Measurements from ENCODE around the gene FEZF1. TPM values are rescaled to one million over a fixed set of nuclear protein-coding genes. Genes with fewer than 3 reads are reported as not detected.

Gene FEZF1
- total and polyA plus RNA-seq, 4 donors = not detected

DNA sequence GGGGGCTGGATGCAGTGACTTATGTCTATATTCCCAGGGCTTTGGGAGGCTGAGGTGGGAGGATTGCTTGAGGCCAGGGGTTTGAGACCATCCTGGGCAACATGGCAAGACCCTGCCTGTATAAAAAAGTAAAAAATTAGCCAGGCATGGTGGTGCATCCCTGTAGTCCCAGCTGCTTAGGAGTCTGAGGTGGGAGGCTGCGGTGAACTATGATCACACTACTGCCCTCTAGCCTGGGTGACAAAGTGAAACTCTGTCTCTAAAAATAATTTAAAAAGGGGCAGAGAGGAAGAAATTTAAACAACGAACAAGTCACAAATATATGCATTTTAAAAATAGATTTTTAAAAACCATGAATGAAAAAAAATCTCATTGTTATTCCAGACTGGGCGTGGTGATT lies 46.2 kb upstream of the FEZF1 start:
- H3K27me3 ChIP-seq (ENCODE audit: control insufficient read depth in 4 of 4, insufficient read depth in 4 of 4, low read length in 3 of 4) = no peaks in the 10 kb centered on the region
- DNase-seq (ENCODE audit: low spot score) = no peak
- H3K9me3 ChIP-seq (ENCODE audit: control insufficient read depth in 4 of 4, low read length in 3 of 4) = no peaks in the 10 kb centered on the region
- TF ChIP-seq JUND (IDR thresholded peaks at IDR 0.05) (no peak), SP1 (IDR thresholded peaks at IDR 0.05) (no peak), FOXA2 (IDR thresholded peaks at IDR 0.05) (no peak), RXRA (IDR thresholded peaks at IDR 0.05) (no peak), GABPA (IDR thresholded peaks at IDR 0.05 in 1 of 2, conservative IDR thresholded peaks at IDR 0.05 in 1 of 2) (no peak)
- H3K36me3 ChIP-seq (ENCODE audit: control insufficient read depth in 4 of 4, insufficient read depth in 3 of 4, low read depth in 1 of 4, low read length in 3 of 4) = no peaks in the 10 kb centered on the region
- no peak overlapping the region for H3K27ac ChIP-seq (ENCODE audit: low read depth in 1 of 2, low read length in 2 of 2)
- 87% methylated on average over 3 of the region's 3 CpGs for WGBS
- no peaks in the 10 kb centered on the region for H3K4me1 ChIP-seq (ENCODE audit: control insufficient read depth in 4 of 4, insufficient read depth in 4 of 4, low read length in 3 of 4)
- H3K4me3 ChIP-seq (ENCODE audit: low read depth in 1 of 3, low read length in 3 of 3) = no peak overlapping the region
- H3K9ac ChIP-seq (ENCODE audit: low read depth in 1 of 2, low read length in 2 of 2) = no peak overlapping the region

DNA sequence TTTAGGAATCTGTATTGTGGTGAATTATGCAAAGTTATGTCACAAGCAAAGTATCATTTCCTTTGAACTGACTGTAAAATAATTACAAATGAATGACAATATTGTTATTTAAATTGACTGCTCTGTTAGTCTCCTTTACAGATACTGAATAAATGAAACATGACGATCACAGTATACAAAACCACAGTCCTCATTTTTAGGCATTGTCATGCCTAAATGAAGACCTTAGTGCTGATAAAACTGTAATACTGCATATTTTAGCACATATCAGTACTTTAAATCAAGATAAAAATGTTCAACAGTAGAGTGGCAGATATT lies 39.7 kb upstream of the FEZF1 start:
- no peaks in the 10 kb centered on the region for H3K4me1 ChIP-seq (ENCODE audit: control insufficient read depth in 4 of 4, insufficient read depth in 4 of 4, low read length in 3 of 4)
- no peak overlapping the region for H3K27ac ChIP-seq (ENCODE audit: low read depth in 1 of 2, low read length in 2 of 2)
- no peaks in the 10 kb centered on the region for H3K27me3 ChIP-seq (ENCODE audit: control insufficient read depth in 4 of 4, insufficient read depth in 4 of 4, low read length in 3 of 4)
- H3K9ac ChIP-seq (ENCODE audit: low read depth in 1 of 2, low read length in 2 of 2) = no peak overlapping the region
- TF ChIP-seq JUND (IDR thresholded peaks at IDR 0.05) (no peak), SP1 (IDR thresholded peaks at IDR 0.05) (no peak), RXRA (IDR thresholded peaks at IDR 0.05) (no peak), TAF1 (conservative IDR thresholded peaks at IDR 0.05) (no peak), FOXA2 (IDR thresholded peaks at IDR 0.05) (no peak), EGR1 (IDR thresholded peaks at IDR 0.05; ENCODE audit: low read depth in 2 of 2) (no peak), FOXA1 (IDR thresholded peaks at IDR 0.05) (no peak), RAD21 (IDR thresholded peaks at IDR 0.05) (no peak), NR2F2 (IDR thresholded peaks at IDR 0.05) (no peak), GABPA (IDR thresholded peaks at IDR 0.05 in 1 of 2, conservative IDR thresholded peaks at IDR 0.05 in 1 of 2) (no peak), YY1 (IDR thresholded peaks at IDR 0.05) (no peak), HNF4G (IDR thresholded peaks at IDR 0.05) (no peak)
- TF ChIP-seq, protein P1, sequence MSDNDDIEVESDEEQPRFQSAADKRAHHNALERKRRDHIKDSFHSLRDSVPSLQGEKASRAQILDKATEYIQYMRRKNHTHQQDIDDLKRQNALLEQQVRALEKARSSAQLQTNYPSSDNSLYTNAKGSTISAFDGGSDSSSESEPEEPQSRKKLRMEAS (IDR thresholded peaks at IDR 0.05) = no peak
- TF ChIP-seq, protein P2, sequence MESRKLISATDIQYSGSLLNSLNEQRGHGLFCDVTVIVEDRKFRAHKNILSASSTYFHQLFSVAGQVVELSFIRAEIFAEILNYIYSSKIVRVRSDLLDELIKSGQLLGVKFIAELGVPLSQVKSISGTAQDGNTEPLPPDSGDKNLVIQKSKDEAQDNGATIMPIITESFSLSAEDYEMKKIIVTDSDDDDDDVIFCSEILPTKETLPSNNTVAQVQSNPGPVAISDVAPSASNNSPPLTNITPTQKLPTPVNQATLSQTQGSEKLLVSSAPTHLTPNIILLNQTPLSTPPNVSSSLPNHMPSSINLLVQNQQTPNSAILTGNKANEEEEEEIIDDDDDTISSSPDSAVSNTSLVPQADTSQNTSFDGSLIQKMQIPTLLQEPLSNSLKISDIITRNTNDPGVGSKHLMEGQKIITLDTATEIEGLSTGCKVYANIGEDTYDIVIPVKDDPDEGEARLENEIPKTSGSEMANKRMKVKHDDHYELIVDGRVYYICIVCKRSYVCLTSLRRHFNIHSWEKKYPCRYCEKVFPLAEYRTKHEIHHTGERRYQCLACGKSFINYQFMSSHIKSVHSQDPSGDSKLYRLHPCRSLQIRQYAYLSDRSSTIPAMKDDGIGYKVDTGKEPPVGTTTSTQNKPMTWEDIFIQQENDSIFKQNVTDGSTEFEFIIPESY (IDR thresholded peaks at IDR 0.05) = no peak
- TF ChIP-seq, protein P3, sequence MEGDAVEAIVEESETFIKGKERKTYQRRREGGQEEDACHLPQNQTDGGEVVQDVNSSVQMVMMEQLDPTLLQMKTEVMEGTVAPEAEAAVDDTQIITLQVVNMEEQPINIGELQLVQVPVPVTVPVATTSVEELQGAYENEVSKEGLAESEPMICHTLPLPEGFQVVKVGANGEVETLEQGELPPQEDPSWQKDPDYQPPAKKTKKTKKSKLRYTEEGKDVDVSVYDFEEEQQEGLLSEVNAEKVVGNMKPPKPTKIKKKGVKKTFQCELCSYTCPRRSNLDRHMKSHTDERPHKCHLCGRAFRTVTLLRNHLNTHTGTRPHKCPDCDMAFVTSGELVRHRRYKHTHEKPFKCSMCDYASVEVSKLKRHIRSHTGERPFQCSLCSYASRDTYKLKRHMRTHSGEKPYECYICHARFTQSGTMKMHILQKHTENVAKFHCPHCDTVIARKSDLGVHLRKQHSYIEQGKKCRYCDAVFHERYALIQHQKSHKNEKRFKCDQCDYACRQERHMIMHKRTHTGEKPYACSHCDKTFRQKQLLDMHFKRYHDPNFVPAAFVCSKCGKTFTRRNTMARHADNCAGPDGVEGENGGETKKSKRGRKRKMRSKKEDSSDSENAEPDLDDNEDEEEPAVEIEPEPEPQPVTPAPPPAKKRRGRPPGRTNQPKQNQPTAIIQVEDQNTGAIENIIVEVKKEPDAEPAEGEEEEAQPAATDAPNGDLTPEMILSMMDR (IDR thresholded peaks at IDR 0.05; ENCODE audit: low read depth, low read length, missing input control) = no peak
- TF ChIP-seq, protein P4, sequence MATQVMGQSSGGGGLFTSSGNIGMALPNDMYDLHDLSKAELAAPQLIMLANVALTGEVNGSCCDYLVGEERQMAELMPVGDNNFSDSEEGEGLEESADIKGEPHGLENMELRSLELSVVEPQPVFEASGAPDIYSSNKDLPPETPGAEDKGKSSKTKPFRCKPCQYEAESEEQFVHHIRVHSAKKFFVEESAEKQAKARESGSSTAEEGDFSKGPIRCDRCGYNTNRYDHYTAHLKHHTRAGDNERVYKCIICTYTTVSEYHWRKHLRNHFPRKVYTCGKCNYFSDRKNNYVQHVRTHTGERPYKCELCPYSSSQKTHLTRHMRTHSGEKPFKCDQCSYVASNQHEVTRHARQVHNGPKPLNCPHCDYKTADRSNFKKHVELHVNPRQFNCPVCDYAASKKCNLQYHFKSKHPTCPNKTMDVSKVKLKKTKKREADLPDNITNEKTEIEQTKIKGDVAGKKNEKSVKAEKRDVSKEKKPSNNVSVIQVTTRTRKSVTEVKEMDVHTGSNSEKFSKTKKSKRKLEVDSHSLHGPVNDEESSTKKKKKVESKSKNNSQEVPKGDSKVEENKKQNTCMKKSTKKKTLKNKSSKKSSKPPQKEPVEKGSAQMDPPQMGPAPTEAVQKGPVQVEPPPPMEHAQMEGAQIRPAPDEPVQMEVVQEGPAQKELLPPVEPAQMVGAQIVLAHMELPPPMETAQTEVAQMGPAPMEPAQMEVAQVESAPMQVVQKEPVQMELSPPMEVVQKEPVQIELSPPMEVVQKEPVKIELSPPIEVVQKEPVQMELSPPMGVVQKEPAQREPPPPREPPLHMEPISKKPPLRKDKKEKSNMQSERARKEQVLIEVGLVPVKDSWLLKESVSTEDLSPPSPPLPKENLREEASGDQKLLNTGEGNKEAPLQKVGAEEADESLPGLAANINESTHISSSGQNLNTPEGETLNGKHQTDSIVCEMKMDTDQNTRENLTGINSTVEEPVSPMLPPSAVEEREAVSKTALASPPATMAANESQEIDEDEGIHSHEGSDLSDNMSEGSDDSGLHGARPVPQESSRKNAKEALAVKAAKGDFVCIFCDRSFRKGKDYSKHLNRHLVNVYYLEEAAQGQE (IDR thresholded peaks at IDR 0.05) = no peak
- TF ChIP-seq, protein P5, sequence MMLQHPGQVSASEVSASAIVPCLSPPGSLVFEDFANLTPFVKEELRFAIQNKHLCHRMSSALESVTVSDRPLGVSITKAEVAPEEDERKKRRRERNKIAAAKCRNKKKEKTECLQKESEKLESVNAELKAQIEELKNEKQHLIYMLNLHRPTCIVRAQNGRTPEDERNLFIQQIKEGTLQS (IDR thresholded peaks at IDR 0.05) = no peak
- no peak overlapping the region for H3K4me3 ChIP-seq (ENCODE audit: low read depth in 1 of 3, low read length in 3 of 3)
- 93% methylated on average over 1 of the region's 1 CpG for WGBS
- H3K9me3 ChIP-seq (ENCODE audit: control insufficient read depth in 4 of 4, low read length in 3 of 4) = no peaks in the 10 kb centered on the region
- no peak for DNase-seq (ENCODE audit: low spot score)
- peaks cover 0 to 1% (median 0%) of the 10 kb centered on the region in 4 donors for H3K36me3 ChIP-seq (ENCODE audit: control insufficient read depth in 4 of 4, insufficient read depth in 3 of 4, low read depth in 1 of 4, low read length in 3 of 4)

All from liver (tissue), 9 donors.